Subcutaneous adipose tissue (tissue), 4 donors: ENCODE measurements around the gene ACYP2. TPM values are rescaled to one million over a fixed set of nuclear protein-coding genes. Genes with fewer than 3 reads are reported as not detected.

Experiments
- total RNA-seq, 4 donors: library from RNA; depleted of rRNA; stranded (reverse); fragments of >200 nt; gene quantifications; one replicate each; pipeline ENCODE4 v1.1.0, GENCODE V29; 2016
- TF ChIP-seq, protein P1 (sequence below): fragments of 450-650 bp; IDR thresholded peaks from one replicate; pipeline ENCODE4 v1.5.1; 2016; ENCODE audit warnings: low read depth, mild to moderate bottlenecking, control low read depth, antibody characterized with exemption, moderate library complexity

ACYP2 gene
- total RNA-seq, 4 donors from 2014 or later = 22.4 to 40.4 (median 28.4) TPM

DNA sequence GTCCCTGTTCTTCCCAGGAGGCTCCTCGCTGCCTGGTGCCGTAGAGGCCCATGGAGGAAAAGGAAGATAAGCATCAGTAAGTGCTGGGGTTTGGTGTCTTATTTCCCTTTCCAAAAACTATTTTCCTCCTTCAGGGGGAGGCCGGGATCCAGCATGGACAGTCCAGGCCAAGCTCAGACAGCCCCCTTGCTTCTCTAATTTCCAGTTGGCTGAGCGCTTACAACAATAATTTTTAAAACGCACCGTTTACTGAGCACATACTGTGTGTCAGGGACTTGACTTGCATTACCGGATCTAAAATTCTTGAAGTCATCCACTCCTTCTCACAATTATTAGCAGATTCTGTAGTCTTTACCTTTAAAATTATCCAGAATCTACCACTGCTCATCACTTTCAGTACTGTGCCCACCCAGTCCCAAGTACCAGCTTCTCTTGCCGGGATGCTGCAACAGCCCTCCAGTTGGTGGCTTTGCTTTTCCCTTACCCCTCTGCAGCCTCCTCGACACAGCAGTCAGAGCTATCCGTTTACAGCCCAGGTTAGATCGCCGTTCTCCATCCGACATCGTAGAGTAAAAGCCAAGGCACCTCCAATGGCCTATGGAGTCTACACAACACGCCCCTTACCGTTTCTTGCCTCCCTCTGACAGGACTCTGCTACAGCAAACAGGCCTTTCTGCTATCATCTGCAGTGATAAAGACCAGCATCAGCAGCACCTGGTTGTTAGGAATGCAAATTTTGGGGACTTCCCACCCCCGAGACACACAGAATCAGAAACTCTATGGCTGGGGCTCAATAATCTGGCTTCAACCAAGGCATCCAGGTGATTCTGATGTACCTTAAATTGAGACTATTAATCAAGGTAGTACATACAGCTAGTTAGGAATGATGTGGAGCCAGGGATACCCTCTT lies 215.8 kb downstream of the ACYP2 start:
- TF ChIP-seq, protein P1, sequence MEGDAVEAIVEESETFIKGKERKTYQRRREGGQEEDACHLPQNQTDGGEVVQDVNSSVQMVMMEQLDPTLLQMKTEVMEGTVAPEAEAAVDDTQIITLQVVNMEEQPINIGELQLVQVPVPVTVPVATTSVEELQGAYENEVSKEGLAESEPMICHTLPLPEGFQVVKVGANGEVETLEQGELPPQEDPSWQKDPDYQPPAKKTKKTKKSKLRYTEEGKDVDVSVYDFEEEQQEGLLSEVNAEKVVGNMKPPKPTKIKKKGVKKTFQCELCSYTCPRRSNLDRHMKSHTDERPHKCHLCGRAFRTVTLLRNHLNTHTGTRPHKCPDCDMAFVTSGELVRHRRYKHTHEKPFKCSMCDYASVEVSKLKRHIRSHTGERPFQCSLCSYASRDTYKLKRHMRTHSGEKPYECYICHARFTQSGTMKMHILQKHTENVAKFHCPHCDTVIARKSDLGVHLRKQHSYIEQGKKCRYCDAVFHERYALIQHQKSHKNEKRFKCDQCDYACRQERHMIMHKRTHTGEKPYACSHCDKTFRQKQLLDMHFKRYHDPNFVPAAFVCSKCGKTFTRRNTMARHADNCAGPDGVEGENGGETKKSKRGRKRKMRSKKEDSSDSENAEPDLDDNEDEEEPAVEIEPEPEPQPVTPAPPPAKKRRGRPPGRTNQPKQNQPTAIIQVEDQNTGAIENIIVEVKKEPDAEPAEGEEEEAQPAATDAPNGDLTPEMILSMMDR = no peak

DNA sequence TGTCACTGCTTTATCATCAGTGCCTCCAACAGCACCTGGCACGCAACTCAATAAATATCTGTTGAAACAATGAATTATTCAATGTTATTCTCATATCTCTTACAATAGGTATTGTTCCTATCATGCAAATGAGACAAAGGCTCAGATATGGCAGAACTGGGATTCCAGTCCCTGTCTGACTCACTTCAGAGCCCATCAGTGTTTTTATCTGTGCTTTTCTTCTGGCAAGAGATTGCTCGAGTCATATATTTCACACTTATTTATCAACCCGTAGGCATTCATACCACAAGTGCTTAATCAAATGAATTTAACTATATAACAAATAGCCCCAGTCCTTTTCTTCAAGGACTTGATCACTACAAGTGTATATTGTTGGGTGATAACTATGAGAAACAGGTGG lies 217.0 kb downstream of the ACYP2 start:
- TF ChIP-seq, protein P1 = no peak

DNA sequence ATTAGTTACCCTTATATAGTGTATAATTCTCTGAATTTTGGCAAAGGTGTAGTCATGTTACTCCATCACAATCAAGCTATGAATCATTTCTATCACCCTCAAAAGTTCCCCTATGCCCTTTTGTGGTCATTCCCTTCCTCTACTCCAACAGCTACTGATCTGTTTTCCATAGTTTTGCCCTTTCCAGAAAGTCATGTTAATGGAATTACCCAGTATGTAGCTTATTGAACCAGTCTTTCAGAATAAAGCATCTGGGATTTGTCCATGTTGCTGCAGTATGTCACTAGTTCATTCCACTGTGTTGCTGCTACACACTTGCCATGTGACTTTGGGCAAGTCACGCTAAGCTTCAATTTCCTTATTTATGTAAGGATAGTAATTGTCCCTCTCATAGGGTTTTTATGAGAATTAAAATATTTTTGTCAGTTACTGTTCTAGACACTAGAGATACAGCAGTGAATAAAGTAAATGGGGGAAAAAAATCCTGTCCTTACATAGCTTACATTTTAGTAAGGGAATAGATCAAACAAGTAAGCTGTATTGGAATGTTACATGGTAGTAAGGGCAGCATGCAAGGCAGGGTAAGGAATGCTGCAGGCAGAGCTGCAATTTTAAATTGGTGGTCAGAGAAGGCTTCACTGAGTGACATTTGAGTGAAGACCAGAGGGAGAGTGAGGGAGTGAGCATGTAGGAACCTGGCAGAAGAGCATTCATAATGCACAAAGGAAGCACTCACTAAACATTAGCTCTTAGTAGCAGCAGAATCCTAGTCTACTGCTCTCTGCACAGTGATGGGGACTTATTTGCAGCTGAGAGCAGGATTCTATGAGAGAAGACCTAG lies 220.9 kb downstream of the ACYP2 start:
- TF ChIP-seq, protein P1 = no peak

DNA sequence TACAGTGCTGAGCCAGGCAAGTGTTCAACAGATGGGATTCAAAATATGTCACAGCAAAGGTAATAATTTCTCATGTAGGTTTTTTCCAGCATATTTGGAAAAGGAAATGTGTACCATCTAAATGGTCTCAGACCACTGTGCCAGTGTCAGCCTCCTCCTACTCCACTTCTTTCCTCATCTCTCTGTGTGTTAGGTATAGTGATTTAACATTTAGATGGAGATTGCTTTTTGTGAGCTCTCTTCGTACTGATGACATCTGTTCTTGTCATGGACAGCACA lies 221.5 kb downstream of the ACYP2 start:
- TF ChIP-seq, protein P1 = no peak

DNA sequence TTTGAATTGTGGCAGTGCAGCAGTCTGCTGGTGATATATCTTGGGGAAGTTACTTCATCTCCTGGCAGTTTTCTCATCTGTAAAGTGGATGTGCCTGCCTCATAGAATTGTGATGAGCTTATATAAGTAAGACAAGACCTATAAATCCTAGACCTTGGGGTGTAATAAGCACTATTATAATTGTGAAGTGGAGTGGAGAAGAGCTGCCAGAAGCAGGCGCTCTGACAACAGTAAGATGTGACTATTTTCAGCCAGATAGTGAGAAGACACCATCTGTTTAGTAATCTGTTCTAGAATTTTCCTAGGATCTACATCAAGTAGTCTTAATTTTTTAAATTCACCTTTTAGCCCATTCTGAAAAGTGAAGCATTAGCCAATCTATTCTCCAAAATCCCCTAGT lies 226.2 kb downstream of the ACYP2 start:
- TF ChIP-seq, protein P1 = no peak

DNA sequence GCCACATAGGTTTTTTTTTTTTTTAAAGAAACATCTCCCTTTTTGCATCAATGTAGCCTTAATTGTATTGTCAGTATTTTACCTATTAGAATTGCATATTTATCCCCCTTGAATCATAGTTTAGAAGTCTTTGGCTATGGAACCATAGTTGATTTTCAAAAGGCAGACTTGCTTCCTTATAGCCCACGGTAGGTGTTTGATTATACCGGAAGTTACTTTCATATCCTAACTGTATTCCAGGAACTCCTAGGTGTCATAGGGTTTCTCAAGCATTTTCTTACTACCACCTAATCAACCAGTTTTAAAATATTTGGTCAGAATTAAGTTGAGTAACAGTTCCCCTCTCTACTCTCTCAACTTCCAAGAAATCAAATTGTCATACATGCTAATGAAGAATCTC lies 227.2 kb downstream of the ACYP2 start:
- TF ChIP-seq, protein P1 = no peak

DNA sequence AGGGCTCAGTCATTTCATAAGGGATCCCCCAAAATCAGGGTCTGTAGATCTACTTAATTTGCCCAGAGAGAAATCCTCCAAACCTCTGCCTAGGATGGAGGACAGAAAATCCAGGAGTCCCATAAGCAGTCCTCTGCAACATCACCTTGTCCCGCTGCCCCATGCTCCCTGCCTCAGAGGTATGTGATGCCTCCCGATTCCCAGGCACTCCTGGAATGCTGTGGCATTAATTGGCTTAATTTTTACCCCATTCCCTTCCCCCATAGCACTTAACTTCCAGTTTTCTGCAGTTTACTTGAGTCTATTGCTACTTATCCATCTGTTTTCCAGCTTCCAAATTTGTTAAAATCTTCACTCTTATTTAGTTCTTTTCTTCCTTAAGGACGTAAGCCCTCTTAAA lies 232.2 kb downstream of the ACYP2 start:
- TF ChIP-seq, protein P1 = no peak
